ENCODE measurements around the gene ASTN2.

- TF ChIP-seq EZH2phosphoT487 (IDR thresholded peaks at IDR 0.05; ENCODE audit: borderline replicate concordance, low read depth, low read length) (no peak), CTCF (conservative IDR thresholded peaks at IDR 0.05; ENCODE audit: low read length) (no peak)
Observed at GRCh38 chr9:116927726-116928125, 487.1 kb downstream of the ASTN2 start.
